Prostate gland (tissue), 2 donors: ENCODE results near the gene TNFRSF17.

Source experiments
- POLR2A ChIP-seq: fragments of 450-650 bp; IDR thresholded peaks from one replicate; pipeline ENCODE4 v1.6.1; 2016; ENCODE audit warnings: antibody characterized with exemption, mild to moderate bottlenecking
- TF ChIP-seq, protein P1 (sequence below), 4 experiments: fragments of 200-600 bp in 2 of 4; fragments of 450-650 bp in 2 of 4; sonication (generic) in 2 of 4; IDR thresholded peaks; 1 replicate in 3 of 4; 2 replicates in 1 of 4; pipeline ENCODE4 v1.5.1; 2016 to 2019; ENCODE audit warnings: antibody characterized with exemption in 4 of 4, mild to moderate bottlenecking in 2 of 4, moderate library complexity in 2 of 4

DNA sequence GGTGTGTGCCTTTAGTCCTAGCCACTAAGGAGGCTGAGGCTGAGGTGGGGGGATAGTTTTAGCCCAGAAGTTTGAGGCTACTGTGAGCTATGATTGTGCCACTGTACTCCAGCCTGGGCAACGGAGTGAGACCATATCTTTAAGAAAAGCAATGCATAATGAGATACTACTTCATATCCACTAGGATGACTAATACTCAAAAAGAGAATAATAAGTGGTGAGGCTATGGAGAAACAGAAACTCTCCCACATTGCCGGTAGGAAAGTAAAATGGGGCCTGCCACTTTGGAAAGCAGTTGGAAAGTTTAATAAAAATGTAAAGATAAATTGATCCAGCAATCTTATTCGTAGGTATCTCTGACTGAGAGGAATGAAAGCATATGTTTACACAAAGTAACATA, 18.6 kb upstream of the TNFRSF17 start:
- TF ChIP-seq, protein P1, sequence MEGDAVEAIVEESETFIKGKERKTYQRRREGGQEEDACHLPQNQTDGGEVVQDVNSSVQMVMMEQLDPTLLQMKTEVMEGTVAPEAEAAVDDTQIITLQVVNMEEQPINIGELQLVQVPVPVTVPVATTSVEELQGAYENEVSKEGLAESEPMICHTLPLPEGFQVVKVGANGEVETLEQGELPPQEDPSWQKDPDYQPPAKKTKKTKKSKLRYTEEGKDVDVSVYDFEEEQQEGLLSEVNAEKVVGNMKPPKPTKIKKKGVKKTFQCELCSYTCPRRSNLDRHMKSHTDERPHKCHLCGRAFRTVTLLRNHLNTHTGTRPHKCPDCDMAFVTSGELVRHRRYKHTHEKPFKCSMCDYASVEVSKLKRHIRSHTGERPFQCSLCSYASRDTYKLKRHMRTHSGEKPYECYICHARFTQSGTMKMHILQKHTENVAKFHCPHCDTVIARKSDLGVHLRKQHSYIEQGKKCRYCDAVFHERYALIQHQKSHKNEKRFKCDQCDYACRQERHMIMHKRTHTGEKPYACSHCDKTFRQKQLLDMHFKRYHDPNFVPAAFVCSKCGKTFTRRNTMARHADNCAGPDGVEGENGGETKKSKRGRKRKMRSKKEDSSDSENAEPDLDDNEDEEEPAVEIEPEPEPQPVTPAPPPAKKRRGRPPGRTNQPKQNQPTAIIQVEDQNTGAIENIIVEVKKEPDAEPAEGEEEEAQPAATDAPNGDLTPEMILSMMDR (IDR thresholded peaks at IDR 0.05): no peak
- TF ChIP-seq POLR2A: no peak
